ENCODE data around the gene HSD3B1.
"Not testable (repeated sequence)": the region's sequence is repeated elsewhere in the genome, so short reads cannot be mapped to it uniquely, and the experiment has no call there.

The HSD3B1 gene

DNA sequence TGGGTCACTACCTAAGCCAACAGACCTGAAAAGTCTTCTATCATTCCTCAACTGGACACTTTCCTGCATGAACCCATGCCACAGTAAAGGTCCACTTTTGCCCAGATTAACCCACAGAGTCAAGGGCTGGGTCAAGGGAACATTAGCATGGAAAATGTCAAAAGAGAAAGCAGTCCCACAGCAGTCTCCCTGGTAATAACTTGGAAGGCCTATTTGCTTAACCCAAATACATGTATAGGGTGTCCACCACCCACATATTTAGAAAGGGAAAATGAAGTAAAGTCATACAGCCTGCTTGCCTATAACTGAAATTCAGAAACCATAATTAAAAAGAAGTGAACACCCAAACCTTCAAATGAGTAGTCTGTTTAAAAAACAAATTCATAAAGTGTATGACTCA is 16.1 kb upstream of the HSD3B1 start:
- no peak for DNase-seq (ENCODE audit: low read depth, low spot score)

DNA sequence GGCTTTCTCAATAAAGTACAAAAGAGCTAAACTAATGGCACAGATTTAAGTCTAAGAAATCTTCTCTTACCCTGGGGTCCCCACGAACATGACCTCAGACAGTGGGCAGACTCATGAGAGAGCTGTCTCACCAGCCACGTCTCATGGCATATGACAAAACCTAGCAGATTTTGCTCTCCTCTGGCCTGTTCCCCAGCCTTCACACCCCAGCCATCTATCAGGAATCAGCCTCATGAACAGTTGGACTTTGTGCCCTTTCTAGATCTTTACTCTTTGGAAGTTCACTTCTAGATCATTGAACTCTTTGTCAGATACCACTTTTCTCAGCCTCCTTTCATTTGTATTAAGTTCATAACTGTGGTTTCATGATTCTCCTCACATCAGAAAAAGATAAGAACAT is 14.2 kb upstream of the HSD3B1 start:
- DNase-seq (ENCODE audit: low read depth, low spot score) = no peak

DNA sequence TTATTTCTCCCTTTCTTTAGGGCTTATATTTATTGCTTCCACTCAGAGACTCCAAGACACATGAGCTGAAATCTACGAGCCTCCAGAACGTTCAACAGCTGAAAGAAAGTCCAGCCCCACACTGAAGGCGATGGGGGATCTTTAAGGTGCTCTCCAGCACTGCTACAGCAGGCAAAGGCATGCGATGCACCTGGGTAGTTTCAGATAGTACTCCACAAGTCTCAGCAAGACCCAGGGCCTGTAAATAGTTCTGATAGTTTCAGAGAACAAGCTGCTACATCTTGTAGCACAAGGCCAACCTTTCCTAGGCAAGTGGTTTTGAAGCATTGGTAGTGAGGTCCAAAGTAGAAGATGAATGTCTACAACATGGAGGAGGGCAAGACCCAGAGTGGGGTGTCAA is 2.2 kb upstream of the HSD3B1 start:
- DNase-seq (ENCODE audit: low read depth, low spot score) = no peak

DNA sequence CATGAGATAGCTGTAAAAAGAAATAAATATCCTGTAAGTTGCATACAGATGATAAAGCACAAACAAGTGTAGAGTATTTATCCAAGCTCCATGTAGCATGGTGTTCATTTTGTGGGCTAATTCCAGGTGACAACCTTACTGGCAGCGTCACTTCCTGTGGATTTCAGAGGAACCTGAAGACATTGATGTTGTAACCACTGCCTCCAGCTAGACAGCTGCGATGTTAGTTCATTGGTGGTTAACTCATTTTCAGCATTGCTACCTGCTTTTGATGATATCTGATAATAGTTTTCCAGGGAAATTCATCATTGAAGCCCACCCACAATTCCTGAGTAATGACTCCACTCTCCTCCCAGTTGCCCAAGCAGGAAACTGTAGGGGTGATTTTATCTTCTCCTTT is 3.0 kb downstream of the HSD3B1 start:
- no peak for DNase-seq (ENCODE audit: low read depth, low spot score)

DNA sequence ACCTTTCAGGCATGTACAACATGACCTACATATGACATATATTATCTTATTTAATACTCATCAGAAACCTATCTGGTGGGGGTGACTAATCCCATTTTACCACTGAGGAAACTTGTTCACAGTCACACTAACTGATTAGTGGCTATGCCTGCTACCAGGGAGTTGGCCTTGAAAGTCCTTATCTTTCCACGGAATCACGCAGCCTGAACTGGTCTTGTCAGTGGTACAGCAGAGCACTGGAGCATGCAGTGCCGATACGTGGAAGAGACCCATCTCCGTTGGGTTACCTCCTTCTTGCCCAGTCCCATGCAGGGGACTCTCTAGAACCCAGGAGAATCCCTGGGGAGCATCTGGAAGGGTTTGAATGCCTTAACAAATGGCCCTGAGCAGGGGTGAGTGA is 8.2 kb downstream of the HSD3B1 start:
- DNase-seq (ENCODE audit: low read depth, low spot score) = no peak

DNA sequence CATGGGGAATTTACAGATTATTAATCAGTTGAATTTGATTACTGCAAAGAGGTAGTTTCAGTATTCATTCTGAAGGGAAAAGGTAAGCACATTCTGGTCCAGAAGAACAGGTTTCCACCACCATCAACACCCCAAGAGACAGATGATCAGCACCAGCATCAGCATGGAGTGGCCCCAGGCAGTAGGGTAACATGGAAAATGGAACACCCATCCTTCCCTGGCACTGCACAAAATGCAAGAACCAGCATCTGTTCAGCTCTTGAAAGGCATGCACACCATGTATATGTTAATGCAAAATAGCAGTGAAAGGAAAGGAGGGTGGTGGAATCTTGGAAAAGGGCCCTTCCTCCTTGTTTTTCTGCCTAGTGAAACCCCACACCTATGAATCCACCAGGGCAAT is 9.2 kb downstream of the HSD3B1 start:
- no peak for DNase-seq (ENCODE audit: low read depth, low spot score)

DNA sequence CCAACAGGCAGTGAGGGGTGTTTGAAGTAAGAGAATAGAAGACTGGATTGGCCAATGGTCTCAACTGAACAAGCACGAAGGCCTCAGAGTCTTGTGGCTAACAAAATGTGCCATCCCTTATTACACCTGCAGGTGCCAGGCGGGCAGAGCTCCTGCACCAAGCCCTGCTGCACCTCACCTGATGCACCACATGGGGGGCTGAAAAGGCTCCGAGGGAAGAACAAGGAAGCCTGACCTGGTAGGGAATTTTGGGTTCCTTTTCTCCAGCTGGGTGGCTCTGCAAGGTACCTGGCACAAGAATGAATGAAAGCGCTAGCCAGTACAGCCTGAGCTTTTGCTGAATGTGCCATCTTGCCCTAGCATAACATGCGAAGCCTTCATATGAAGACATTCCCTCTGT is 9.7 kb downstream of the HSD3B1 start:
- DNase-seq (ENCODE audit: low read depth, low spot score) = no peak

DNA sequence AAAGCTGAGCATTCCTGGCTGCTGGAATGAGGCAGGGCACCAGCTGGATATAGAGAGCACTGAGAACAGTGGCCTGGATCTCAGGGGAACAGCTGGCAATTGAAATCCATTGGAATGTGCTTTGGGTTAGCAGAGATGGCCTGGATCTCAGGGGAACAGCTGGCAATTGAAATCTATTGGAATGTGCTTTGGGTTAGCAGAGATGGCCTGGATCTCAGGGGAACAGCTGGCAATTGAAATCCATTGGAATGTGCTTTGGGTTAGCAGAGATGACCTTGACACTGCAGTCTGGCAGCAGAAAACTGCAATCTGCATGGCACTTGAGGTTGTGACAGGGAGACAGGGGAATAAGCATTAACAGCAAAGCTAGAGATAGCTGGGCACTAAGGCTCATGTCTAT is 10.7 kb downstream of the HSD3B1 start:
- DNase-seq (ENCODE audit: low read depth, low spot score) = not testable (repeated sequence)

DNA sequence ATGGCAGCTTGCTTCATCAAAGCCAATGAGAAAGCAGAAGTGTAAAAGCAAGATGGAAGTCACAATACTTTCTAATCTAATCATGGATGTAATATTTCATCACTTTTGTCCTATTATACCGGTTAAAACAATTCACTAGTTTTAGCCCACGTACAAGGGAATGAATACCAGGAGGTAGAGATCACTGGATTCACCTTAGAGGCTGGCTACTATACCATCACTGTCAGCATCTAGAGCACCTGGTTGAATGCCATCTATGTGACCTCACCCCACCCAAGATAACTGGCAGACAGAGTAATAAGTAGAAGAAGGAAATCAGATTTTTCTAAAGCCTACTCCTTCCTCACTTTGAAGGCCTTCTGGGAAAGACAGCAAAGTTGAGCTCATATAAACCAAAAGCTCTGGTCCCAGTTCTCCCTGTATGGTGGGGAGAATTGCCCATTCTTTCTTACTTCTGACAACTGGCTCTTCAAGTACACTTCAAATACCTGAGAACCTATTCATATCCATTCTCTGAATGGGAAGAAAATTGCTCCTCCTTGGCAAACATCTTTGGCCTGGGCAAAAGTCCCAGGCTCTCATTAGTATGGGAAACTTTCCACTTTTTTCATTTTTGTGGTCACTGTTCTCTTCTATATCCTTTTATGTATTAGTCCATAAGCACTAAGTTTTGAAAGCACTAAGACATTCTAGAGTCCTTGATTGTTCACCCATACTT is 24.8 kb downstream of the HSD3B1 start:
- no peak for DNase-seq (ENCODE audit: low read depth, low spot score)

DNA sequence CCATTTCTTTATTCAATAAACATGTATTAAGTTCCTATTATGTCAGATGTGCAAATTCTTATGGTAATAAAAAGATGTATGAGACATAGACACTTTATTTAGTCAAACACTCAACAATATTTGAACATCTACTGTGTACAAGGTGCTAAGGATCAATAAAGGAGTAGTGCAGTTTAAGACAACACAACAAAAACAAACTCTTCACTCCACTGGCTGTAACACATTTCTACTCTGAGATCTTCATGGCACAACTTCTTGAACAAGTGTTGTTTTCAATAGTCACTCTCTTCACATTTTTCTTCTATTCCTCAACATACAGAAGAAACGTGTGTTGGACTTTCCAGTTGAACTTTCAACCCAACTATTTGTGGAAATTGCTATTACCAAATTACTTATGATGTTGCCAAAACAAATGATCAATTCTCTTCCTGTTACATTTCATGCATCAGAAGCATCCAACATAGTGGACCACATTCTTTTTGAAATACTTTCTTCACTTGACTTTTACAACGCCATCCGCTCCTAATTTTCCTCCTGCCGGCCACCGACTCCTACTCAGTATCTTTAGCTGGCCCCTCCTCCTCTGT is 25.4 kb downstream of the HSD3B1 start:
- no peak for DNase-seq (ENCODE audit: low read depth, low spot score)

DNA sequence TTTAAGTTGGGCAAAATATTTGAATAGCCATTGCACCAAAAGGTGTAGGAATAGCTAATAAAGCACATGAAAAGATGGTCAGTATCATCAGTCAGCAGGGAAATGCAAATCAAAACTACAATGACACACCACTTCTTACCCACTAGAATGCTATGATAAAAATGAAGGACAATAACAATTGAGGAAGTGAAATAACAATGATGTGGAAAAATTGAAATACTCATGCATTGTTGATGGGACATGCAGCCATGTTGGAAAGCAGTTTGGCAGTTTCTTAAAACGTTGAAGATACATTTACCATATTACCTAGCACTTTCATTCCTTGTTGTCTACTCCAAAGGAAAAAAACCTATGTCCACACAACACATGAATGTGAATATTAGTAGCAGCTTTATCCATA is 28.4 kb downstream of the HSD3B1 start:
- DNase-seq (ENCODE audit: low read depth, low spot score) = no peak

DNA sequence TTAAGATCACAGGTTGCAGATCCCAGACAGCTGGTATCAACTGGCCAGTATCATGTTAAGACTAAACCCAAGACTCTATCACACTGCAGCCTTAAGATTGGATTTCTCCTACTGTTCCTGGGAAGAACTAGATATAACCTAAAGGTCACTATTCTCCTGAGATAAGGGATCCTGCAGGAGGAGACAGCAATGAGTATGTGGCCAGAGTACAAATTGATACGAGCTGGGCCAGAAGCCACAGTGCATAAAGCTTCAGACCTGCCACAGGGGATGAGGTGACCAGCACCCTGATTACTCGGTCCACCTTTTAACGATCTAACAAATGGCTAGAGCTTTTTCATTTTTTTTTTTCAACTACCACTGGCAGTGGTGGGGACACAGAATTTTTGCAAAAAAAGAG is 31.0 kb downstream of the HSD3B1 start:
- no peak for DNase-seq (ENCODE audit: low read depth, low spot score)

DNA sequence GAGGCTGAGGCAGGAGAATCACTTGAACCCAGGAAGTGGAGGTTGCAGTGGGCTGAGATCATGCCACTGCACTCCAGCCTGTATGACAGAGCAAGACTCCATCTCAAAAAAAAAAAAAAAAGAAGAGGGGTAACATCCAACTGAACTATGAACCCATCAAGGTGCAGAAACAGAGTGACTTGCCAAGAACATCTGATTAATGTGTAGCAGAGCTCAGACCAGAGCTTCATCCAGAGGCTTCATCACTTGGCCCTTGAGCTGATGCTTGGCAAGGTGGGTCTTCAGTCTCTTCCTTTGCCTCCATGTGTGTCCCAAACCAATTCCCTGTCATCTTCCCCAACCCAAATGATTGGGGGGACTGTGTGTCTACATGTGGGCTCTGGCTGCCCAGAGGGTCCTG is 32.6 kb downstream of the HSD3B1 start:
- no peak for DNase-seq (ENCODE audit: low read depth, low spot score)

DNA sequence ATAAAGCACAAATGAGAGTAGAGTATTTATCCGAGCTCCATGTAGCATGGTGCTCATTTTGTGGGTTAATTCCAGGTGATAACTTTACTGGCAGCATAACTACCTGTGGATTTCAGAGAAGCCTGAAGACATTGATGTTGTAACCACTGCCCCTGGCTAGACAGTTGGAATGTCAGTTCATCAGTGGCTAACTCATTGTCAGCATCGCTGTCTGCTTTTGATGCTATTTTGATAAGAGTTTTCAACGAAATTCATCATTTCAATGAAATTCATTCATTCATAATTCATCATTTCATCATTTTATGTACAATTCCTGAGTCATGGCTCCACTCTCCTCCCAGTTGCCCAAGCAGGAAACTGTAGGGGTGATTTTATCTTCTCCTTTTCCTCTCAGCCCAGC is 34.4 kb downstream of the HSD3B1 start:
- DNase-seq (ENCODE audit: low read depth, low spot score) = no peak

DNA sequence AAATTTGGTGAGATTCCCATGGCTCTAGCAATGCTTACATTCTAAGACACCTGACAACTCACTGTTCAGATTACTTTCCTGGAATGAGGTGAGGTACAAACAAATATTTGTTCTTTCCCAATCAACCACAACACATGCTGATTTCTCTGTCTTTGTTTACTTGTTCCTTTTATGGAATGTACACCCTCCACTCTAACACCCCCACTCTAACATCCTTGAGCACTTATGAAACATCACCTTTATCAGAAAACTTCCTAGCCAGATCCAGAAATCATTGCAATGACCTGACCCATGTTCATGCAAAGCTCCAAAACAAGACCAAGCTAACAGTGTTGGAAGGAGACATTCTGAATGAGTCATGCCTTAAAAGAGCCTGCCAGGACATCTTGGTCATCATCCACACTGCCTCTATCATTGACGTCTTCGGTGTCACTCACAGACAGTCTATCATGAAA is 35.5 kb downstream of the HSD3B1 start:
- DNase-seq (ENCODE audit: low read depth, low spot score) = no peak

DNA sequence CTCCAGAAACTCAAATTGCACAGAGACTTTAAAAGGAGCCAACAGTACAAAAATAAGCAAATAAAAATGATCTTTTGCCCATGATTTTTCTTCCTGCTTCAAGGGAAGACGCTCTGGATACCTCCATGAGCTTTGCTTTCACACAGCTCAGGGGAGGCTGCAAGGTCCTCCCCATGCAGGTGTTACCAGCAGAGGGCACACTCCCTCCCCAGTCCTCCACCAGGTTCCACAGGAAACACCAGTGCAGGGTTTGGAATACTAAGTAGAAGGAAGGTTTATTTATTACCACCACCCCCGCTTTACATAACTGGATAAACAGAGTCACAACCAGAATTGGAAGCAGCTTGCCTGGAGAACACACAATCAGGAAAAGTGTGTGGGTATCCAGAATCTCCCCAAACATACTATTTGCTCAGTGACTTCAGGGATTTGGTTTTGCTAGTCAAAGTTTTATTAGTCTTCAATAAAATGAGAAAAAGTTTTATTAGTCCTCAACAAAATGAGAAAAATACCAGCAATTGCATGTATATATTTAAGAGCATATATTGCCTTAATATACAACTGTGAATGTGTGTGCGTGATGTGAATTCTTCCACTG is 37.3 kb downstream of the HSD3B1 start:
- DNase-seq (ENCODE audit: low read depth, low spot score) = no peak

DNA sequence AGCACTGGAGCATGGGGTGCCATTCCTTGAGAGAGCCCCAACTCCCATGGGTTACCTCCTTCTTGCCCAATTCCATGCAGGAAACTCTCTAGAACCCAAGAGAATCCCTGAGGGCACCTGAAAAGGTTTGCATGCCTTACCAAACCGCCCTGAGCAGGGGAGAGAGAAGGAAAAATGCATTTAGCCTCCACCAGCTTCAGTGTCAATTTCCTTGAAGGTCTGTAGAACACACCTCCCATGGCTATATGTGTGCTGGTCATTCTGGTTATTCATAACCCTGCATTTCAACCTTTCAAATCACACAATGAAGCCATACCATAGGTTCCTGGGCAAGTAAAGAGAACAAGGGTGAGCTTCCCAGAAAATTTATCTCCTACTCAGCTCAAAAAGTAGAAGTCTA is 39.6 kb downstream of the HSD3B1 start:
- no peak for DNase-seq (ENCODE audit: low read depth, low spot score)

DNA sequence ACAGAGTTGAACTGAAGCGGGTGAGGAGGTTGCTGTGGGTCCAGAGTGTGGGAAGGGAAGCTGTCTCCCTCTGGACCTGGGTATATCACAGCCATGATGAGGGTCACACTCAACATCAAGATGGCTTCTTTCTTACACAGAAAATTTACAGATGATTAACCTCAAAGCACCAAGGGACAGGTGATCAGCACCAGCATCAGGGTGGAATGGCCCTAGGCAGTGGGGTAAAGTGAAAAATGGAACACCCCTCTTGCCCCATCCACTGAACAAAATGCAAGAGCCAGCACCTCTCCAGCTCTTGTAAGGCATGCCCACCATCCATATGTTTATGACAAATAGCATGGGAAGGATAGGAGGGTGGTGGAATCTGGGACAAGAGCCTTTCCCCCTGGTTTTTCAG is 40.3 kb downstream of the HSD3B1 start:
- no peak for DNase-seq (ENCODE audit: low read depth, low spot score)

DNA sequence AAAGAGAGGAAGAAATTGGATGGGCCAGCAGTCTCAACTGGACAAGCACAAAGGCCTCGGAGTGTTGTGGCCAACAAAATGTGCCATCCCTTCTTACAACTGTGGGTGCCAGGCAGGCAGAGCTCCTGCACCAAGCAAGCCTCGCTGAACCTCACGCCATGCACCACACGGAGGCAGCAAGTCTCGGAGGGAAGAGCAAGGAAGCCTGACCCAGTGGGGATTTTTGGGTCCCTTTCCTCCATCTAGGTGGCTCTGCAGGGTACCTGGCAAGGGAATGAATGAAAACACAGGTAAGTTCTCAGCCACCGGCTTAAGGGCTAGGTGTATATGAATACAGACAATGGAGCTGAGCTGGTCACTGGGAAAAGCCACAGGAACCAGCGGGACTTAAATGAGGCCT is 40.8 kb downstream of the HSD3B1 start:
- DNase-seq (ENCODE audit: low read depth, low spot score) = no peak

DNA sequence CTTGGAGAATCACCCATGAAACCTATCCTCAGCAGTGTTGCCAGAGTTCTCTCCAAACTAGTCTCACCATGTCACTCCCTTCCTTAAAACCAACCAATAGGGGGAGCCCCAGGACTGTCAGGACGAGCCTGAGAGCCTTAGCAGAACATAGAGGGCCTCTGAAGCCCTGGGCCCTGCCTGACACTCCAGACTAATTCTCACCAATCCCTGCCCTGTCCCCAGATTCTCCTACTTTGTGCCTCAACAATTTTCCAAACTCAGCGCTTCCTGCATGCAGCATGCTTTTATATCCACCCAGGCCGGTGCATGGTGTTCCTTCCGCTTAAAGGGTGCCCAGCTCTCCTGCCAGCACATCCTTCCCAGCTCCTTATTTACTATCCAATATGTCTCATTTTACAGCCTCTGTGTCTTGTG is 42.7 kb downstream of the HSD3B1 start:
- DNase-seq (ENCODE audit: low read depth, low spot score) = no peak

DNA sequence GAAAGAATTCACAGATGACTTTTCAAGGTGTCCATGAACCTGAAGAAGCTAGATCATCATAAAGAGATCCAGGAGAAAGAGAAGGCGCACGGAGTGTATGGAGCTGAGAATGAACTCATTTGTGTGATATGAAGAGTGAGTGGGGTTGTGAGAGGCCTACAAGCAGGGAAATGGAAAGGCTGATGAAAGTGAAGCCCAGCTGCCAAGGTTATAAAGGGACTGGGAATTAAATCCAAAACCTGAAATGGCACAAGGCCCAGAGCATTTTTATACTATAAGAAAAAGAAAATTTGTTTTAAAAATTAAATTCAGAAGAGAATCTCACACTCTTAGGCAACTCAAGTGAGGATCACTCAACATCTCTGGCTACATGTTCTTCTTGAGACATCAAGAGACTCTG is 43.4 kb downstream of the HSD3B1 start:
- DNase-seq (ENCODE audit: low read depth, low spot score) = no peak

DNA sequence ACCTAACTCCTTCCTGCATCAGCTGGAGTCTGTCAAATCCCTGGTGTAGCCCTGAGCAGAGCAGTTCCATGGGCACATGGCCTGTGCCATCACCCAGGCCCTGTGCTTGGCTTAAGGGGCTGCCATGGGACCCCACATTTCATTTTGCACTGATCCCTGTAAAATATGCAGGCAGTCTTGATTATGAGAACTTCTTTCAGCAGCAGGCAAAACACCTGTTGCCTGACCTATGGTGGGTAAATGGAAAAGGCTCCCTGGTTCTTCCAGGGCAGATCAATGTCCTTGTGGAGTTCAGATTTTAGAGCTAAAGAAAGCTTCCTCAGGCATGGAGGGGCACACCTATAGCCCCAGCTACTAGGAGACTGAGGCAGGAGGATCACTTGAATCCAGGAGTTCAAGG is 44.2 kb downstream of the HSD3B1 start:
- DNase-seq (ENCODE audit: low read depth, low spot score) = no peak

DNA sequence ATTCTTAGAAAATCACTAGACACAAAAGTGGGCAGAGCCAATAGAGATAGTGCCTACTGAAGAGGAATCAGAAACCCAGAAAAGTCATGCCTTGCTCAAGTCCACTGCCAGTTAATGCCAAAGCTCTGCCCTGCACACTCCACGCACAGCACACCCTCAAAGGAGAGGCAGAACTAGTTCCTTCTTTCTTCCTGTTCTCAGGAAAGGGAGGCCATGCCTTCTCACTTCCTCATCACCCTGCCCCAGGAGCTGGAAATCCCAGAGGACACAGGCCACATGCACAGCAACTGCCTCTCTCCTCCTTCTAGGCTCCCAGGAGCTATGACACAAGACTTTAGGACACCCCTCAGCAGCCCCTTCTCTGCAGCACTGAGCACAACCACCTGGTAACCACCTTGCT is 45.6 kb downstream of the HSD3B1 start:
- DNase-seq (ENCODE audit: low read depth, low spot score) = not testable (repeated sequence)

Data from activated CD4-positive, CD25-positive, alpha-beta regulatory T cell treated with anti-CD3 and anti-CD28 coated beads, Interleukin-2, amount 50 U/mL, for 16 hours (primary cell).